Activated CD4-positive, alpha-beta T cell treated with anti-CD3 and anti-CD28 coated beads, Interleukin-2, amount 50 U/mL, for 1 hour (primary cell): Measurements from ENCODE around the gene P2RX2.

Experiments
- DNase-seq: peaks from one replicate; pipeline ENCODE4 v3.0.0-alpha.2; 2020

P2RX2 gene

DNA sequence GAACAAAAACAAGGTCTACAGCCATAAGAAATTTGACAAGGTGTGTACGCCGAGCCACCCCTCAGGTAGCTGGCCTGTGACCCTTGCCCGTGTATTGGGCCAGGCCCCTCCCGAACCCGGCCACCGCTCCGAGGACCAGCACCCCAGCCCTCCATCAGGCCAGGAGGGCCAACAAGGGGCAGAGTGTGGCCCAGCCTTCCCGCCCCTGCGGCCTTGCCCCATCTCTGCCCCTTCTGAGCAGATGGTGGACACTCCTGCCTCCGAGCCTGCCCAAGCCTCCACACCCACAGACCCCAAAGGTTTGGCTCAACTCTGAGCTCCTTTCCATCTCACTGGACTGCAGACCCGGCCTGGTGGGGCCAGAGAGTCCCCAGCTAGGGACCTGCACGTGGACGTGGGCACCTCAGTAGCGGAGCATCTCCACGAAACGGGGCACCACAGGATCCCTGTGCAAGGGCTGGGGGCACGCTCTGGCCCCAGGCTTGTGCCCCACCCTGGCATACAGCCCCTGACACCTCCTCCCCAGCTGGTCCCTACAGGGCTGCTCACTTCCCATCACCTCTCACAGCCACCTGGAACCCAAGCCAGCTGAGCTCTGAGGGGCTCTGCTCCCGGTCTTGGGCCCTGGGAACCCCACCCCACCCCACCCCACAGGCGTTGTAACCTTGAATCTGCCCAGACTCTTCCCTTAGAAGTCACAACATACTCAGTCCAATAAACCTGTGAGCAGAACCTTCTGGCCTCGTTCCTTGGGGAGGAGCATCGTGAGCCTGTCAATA is 3.3 kb downstream of the P2RX2 start:
- DNase-seq = no peak

DNA sequence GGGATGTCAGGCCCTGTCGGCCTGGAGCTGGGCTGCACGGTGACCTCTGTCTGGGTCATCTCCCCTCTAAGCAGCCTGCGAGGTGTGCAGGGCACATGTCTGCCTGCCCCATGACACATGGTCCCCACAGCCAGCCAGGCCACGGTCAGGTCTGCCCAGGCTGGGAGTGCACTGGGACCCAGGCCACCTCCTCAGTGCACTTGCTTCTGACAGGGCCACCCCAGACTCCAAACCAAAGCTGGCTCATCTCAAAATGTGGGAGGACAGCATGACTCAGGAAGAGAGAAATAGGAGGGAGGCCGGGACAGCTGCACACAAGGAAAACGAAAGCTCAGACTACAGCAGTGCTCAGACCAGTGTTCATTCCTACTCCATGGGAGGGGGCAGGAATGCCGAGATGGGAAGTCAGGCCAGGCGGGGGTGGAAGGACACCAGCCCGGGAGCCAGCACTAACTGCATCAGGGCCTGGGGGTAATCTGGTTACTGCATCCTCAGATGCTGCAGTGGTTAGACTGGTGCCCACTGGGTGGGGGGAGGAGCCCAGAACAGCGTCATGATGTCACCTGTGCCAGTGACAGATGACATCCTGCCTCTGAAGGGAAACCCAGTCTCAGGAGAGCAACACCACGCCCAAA is 4.0 kb downstream of the P2RX2 start:
- no peak for DNase-seq

DNA sequence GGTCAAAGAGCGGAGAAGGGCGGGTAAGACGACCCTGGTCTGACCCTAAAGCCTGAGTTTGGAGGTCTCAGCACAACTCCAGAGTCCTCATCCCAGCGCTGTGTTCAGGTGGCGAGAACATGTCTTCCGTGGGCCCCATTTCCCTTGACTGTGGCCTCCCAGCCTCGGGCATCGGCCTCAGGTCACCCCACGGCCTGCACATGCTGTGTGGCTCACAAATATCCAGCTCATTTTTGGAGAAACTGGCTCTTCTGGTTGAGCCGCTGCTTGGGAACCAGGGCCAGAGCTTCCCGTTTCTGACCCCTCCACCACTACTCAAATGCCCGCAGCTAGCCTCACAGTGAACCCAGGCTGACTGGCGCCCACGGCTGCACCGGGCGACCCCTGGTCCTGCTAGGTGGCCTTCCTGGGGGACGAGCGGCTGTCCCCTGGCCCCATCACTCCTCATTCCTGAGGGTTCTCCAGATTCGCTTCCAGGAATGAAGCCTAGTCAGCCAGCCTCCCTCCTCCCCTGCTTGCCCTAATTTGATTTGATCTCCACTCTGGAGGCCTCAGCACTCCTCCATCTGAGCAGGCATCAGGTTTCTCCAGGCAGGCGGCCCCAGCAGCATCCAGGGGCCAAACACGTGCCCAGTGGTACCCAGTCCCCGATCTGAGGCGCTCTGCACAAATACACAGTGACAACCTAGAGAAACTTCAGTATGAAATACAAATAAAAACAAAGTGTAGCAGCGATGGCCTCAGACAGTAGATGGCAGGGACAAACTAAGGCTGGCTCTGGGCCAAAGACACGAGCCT is 4.7 kb downstream of the P2RX2 start:
- no peak for DNase-seq

DNA sequence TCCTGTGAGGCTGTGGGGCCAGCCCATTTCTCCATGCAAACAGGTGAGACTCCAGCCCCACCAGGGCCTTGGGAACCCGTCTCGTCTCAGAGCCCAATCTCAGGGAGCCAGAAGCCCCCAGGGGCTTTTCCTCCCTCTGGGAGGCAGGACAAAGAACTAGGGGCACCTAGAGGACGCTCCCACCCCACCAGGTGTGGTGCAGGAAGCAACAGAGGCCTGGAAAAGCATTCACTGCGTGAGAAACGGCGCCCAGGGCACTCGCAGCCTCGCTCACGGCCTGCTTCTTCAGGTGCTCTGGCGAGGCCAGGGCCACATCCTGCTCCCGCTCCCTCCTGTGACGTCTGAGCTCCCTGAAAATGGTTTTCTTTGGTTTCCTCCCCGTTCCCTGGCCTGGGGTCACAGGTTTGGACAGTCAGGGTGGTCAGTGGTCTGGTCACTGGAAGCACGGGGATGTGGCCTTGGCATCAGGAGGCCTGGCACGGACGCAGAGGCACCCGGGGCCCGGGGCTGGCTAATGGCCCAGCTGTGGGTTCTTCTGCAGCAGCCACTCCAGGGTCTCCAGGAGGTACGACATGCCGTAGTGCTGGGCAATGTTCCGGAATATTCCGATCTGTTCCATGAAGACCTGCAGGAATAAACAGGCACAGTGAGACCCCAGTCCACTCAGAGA is 5.7 kb downstream of the P2RX2 start:
- DNase-seq = no peak

DNA sequence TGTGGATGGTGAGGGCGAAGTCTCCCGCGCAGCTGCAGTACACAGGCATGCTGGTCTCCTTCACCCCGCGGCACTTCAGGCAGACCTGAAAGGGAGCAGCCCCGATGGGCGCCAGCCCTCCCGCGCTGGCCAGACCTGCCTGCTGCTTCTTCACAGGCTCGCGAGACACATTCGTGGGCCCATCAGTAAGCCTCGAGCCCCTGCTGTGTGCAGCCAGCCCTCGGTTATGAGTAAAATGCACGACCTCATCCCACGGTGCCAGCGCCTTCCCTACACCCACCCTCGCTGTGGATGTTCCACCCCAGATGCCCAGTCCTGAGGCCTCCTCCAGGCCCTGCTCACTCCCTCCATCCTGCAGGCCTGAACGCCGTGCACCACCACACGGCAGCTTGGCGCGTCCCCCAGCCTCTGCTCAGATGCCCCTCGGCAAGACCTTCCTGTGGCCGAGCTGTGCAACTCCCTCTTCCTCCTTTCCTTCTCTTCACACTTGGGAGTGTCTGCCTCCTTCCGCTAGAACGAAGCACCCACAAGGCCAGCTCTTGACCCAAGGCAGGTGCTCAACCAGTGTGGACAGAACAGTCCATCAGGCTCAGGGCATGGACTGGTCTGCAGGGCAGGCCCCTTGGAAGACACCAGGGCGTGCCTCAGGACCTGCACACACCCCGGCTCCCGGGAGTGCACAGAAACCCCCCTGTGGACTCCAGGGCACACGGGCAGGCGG is 6.5 kb downstream of the P2RX2 start:
- DNase-seq = no peak

DNA sequence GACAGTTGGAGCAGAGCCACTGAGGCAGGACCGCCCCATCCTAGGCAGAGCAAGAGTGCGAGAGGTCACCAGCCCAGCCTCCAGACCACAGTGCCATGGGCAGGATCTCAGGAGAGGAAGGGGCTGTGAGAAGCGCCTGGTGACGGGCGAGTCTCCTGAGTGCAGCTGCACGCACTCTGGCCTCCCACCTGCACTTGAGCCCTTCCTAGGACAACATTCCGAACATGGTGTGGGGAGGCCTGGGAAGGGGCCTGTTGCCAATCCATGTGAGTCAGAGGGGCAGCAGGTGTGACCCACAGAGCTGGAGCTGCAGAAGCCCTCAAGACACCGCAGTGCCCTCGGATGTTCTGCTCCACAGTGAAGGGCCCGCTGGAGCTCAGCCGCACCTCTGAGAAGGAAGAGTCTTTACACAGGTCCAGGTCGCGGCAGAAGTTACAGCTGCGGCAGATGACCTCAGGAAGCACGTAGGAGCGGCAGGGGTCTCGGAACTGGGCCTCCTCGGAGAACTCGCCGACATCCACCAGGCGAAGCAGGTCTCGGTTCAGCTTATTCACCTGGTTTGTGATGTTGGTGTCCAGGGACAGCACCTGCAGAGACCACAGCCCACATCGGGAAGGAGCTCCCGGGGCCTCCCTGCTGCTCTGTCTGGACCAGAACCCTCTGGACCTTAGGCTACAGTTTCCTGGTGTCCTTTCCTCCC is 7.3 kb downstream of the P2RX2 start:
- no peak for DNase-seq

DNA sequence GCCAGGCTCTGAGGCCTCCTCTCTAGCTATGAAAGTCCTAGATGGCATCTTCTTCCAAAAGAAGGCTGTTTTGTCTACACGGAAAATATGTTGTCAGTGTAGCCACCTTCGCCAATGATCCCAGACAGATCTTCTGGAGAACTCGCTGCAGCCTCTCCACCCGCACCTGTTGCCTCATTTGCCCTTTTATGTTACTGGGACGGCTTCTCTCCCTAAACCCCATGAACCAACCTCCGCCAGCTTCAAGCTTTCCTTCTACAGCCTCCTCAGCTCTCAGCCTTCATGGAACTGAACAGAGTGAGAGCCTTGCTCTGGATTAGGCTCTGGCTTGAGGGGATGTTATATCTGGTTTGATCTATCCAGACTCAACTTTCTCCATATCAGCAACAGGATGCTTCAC is 10.8 kb downstream of the P2RX2 start:
- DNase-seq = no peak

DNA sequence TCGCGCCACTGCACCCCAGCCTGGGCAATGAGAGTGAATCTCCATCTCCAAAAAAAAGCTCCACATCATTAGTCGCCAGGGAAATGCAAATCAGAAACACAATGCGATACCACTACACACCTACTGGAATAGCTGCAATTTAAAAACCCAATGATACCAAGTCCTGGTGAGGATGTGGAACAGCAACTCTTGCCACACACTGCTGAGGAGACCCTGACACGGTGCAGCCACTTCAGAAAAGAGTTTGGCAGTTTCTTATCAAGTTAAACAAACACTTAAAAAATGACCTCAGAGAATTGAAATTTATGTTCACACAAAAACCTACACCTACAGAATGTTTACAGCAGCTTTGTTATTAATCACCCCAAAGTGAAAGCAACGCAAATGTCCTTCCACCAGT is 12.1 kb downstream of the P2RX2 start:
- DNase-seq = no peak

DNA sequence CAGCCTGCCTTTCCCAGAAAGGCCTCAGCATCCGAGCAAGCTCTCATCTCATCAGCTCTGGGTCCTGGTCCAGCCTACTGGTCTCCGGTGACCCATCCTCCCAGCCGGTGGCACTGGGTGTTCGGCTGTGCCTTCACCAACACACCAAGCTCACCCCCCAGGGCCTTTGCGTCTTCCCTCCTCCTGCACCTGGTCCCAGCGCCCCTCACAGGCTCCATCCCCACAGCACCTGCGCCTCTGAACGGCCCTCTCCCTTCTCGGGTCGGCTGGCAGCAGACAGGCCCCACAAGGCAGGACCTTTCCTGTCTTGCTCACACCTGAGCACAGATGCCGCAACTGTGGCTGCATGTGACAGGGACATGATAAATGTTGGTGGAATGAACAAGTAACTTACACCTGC is 13.1 kb downstream of the P2RX2 start:
- no peak for DNase-seq

DNA sequence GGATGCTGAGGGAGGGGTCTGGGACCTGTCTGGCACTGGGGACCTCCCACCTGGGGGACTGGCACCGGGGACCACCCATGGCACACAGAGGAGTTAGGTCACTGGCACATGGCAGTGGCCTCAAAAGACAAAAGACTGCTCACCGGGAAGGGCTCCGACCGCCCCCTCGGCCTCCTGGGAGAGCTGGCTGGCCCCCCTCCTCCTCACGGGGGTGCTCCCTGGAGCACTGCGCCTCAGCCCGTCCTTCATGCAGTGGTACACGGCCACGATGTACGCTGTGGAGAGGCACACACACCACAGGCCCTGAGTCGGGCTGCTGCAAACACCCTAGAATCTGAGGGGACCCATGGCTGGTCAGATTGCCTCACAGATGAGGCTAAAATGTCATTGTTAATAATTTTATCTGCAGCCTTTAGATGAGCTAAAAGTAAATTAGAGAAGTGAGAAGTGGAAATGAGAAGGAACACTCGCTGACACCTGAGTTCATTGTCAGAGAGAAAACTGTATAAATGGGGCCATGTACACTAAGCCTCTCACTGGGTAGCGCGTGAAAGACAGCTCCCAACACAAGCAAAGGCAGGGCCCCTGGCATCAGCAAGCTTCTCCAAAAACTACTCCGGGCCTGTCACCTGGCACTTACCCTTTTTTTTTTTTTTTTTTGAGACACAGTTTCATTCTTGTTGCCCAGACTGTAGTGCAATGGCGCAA is 14.1 kb downstream of the P2RX2 start:
- no peak for DNase-seq

DNA sequence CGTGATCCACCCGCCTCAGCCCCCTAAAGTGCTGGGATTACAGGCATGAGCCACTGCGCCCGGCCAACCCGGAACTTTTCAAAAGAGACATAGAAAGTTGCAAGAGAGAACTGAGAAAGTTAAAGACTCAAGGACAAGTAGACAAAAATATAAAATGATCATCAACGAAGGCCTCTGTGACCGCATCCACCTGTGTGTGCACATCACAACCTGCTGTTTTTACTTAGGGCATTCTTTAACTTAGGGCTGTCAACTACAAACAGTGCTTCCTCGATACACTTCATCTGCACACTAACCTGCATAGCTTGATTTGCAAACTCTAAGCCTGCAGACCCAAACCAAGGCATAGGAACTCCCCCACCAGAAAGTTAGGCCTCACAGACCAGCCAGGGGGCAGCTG is 14.8 kb downstream of the P2RX2 start:
- DNase-seq = no peak

DNA sequence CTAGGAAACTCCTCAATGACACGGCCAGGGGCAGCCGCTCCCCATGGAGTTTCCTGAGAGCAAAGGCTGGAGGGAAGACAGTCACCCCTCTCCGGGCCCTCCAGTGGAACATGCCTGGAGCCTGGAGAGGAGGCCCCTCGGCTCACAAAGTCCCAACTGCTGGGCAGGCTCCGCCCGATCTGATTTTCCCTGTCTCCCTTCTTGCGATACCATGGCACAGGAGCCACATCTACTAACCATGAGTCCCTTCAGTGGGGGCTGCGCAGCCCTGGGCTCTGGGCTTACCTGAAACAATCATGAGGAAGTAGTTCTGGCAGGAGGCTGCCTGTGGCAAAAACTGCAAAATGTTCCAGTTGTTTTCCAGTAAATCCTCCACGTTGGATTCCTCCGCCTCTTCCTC is 15.3 kb downstream of the P2RX2 start:
- DNase-seq = no peak

DNA sequence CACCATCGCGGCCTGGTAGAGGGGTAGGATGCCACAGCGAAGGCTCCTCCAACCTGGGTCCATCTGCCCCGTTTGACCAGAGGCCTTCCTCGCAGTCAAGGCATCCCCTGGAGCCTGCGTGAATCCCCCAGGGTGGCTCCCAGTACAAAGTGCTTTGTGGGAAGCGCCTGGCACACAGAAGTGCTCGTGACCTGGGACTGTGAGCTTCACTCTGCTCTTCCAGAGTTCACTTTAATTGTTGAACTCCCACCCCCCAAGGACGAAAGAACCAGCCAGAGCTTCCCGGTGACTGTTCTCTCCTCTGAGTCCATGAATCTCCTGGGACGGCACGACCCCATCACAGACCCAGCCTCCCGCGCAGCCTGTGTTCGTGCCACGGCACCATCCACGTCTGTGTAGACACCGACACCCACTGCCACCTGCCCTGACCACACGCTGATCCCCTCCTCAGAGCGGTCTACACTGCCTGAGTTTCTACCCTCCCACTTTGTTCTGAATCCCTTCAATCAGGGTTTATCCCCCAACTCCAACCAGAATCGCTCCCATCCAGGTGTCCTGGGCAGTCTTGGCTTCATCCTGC is 15.9 kb downstream of the P2RX2 start:
- DNase-seq = no peak

DNA sequence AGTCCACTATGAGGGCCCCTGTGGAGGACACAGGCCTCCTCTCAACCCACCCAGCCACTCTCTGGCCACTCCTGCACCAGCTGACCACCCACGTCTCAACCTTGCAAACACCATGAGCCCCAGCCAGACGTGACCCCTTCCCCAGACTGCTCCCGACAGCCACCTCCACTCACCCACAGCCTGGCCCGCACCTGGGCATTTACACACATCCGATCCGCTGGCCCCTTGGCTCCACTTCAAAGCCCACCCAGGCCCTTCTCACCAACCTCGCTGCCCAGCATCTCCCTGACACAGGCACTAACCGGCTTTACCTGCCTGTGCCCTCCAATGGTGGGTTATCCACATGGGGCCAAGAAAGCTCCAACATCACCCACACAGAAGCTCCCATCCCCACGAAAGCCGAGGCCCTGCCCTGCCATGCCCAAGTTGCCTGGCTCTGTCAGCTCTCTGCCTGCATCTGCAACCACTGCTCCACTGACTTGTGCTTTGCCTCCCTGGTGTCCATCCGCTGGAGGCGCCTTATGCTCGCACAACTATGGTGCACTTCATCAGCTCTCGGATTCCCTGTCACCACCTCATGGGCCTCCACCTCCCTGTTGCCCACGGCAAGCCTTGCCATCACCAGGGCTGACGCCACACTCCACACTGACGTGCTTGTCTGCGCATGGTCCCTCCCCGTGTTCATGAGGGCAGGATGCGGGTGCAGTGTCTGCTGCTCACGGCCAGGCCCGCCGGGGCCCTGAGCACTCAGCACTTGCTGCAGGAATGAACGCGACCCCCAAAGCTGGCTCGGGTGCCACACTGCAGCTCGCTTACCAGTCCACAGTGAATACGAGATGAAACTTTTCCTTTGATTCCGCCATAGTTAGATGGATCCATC is 16.7 kb downstream of the P2RX2 start:
- DNase-seq = no peak

DNA sequence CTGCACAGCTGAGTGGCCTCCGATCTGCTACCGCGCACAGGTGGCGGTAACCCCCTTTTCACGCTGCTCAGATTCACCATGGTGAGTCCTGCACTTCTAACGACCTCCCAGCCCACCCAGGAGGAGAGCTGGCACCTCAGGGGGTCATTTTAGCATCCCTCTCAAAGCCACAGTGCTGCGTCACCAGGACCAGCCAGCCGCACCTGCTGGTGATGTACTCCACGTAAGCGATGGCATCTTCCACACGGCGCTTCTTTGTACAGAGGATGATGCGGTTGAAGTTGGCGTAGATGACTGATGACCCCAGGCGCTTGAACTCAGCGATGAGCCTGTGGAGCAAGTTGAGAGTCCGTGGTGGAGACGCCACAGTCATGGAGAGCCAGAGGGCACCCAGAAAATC is 19.2 kb downstream of the P2RX2 start:
- no peak for DNase-seq

DNA sequence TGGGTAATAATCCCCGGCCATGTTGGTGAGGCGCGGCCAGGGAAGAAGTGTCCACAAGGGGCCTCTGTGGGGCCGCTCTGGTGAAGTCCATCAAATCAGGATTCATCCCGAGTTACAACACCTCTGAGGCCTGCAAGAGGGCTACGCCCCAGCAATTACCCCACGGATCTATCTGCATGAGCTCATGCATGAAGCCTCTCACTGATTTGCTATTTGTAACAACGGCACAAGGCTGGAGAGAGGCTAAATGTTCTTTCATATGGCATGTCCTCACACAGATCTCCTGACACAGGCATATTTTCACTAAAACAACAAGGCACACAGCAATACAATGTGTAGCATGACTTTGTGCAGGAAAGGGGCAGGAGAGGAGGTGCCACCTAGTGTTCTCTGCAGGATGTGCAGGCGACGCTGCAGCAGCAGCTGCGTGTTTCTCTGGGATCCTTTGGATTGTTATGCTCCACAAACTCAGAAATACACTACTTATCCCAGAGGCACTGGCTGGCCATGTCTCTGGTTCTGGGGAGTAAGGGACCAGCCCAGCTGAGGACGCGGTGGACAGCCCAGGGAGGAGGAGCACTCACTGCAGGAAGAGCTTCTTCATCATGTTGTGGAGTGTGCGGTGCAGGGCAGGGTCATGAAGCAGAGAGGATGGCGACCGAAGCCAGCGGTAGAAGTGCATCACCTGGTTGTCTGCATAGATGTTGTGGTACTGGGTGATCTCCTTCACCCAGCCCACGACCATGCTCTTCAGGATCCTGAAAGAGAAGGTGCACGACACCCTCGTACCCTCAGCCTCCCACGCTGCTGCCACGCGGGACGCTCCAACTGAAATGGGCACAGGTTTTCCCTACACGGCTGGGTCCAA is 20.2 kb downstream of the P2RX2 start:
- DNase-seq = no peak

DNA sequence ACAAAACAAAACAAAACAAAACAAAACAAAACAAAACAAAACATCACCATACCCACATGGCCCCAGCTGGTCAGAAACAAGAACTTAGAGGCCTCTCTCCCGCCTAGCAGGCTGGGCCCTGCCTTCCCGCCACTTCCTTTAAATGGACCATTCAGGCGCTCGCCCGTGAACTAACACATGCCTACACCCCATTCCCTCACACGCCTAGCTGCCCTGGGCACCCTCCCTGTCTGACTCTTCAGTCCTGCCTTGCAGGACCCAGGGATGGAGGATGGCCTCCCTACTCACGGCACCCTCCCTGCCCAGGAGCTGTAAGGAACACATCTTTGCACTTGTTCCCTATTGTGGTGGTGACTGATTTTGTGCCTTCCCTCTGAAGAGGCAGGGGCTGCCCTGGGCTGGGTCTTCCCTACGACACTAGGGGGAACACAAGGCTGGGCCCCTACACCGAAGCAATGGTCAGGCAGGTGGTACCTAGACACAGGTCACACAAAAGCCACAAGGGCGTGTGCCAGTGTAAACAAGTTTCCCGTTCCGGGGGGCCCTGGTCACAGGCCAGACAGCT is 21.5 kb downstream of the P2RX2 start:
- no peak for DNase-seq

DNA sequence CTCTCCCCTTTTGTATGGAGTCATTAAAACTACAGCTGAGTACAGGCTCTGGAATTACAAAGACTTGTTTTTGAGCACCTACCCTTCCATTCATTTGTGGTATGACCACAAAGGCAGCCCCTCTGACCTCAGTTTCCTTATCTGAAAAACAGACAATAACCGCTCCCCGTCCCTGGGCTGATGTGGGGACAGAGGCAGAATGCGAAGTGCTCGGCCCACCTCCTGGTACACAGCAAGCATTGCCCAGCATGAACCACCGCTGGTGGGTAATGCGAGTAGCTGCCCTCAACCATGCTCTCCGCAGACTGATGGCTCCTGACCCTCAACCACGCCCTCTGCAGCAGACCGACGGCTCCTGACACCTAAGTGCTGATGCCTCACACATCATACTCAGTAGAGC is 22.4 kb downstream of the P2RX2 start:
- no peak for DNase-seq
